H1 (cell line): Measurements from ENCODE around the gene FLNA. TPM values are rescaled to one million over a fixed set of nuclear protein-coding genes. Genes with fewer than 3 reads are reported as not detected.

Source experiments
- ASH2L ChIP-seq: fragments of 200-600, 300-600 bp; sonication (generic); IDR thresholded peaks from one replicate; pipeline ENCODE4 v1.7.1; 2017; ENCODE audit warnings: low read length
- BRCA1 ChIP-seq: IDR thresholded peaks from 2 replicates; pipeline ENCODE4 v1.6.1; 2012; ENCODE audit warnings: low read depth, low read length, improper control_type of control experiment
- CBX8 ChIP-seq: fragments of 300-800, 300-1000 bp; sonication (generic); IDR thresholded peaks from 2 replicates; pipeline ENCODE4 v1.7.1; 2016; ENCODE audit warnings: low read depth, low read length, borderline replicate concordance
- CEBPB ChIP-seq: IDR thresholded peaks from 2 replicates; pipeline ENCODE4 v1.6.1; 2012; ENCODE audit warnings: low read depth, low read length
- CHD1 ChIP-seq: IDR thresholded peaks from 2 replicates; pipeline ENCODE4 v1.6.1; 2012; ENCODE audit warnings: low read depth, low read length, improper control_type of control experiment
- CTBP2 ChIP-seq: IDR thresholded peaks from 2 replicates; pipeline ENCODE4 v1.7.0; 2011; ENCODE audit warnings: borderline replicate concordance, mild to moderate bottlenecking, moderate library complexity, mixed read lengths, low read length; ENCODE audit not compliant: insufficient read depth, insufficient read length
- EP300 ChIP-seq, 2 experiments: IDR thresholded peaks; 1 replicate in 1 of 2; 2 replicates in 1 of 2; pipeline ENCODE4 v1.6.1; 2011 to 2012; ENCODE audit warnings: low read depth in 2 of 2, low read length in 2 of 2, mild to moderate bottlenecking in 2 of 2, borderline replicate concordance in 1 of 2, inconsistent platforms in 1 of 2, moderate library complexity in 1 of 2
- GTF2F1 ChIP-seq: IDR thresholded peaks from 2 replicates; pipeline ENCODE4 v1.6.1; 2012; ENCODE audit warnings: low read depth, low read length, improper control_type of control experiment, borderline replicate concordance
- HDAC2 ChIP-seq, 2 experiments: fragments of 300-600 bp in 1 of 2; sonication (generic) in 1 of 2; IDR thresholded peaks; 2 replicates each; pipeline ENCODE4 v1.6.1; 2011 to 2012; ENCODE audit warnings: low read depth in 2 of 2, low read length in 2 of 2, mild to moderate bottlenecking in 2 of 2, moderate library complexity in 2 of 2, borderline replicate concordance in 1 of 2, inconsistent platforms in 1 of 2
- KDM1A ChIP-seq: fragments of 200-600, 300-600 bp; sonication (generic); IDR thresholded peaks from 2 replicates; pipeline ENCODE4 v1.7.1; 2016; ENCODE audit warnings: mild to moderate bottlenecking, low read length, borderline replicate concordance
- RBBP5 ChIP-seq: IDR thresholded peaks from 2 replicates; pipeline ENCODE4 v1.7.1; 2012; ENCODE audit warnings: low read depth, mild to moderate bottlenecking, inconsistent platforms, low read length, moderate library complexity, borderline replicate concordance
- RXRA ChIP-seq: IDR thresholded peaks from 2 replicates; pipeline ENCODE4 v1.6.1; 2011; ENCODE audit warnings: low read depth, mild to moderate bottlenecking, low read length, moderate library complexity; ENCODE audit not compliant: insufficient read depth
- SIN3A ChIP-seq, 2 experiments: IDR thresholded peaks in 1 of 2; conservative IDR thresholded peaks in 1 of 2; 2 replicates each; pipeline ENCODE4 v1.6.1; 2011 to 2012; ENCODE audit warnings: low read length in 2 of 2, improper control_type of control experiment in 1 of 2, low read depth in 1 of 2, mild to moderate bottlenecking in 1 of 2
- SIRT6 ChIP-seq: IDR thresholded peaks from one replicate; pipeline ENCODE4 v1.7.1; 2012; ENCODE audit warnings: low read length, inconsistent platforms
- SRF ChIP-seq: IDR thresholded peaks from 2 replicates; pipeline ENCODE4 v1.6.1; 2011; ENCODE audit warnings: mild to moderate bottlenecking, low read depth, low read length, moderate library complexity
- TAF1 ChIP-seq: IDR thresholded peaks from 2 replicates; pipeline ENCODE4 v1.6.1; 2011; ENCODE audit warnings: mild to moderate bottlenecking, low read depth, low read length
- TAF7 ChIP-seq: optimal IDR thresholded peaks from 2 replicates; pipeline ENCODE3; 2011; ENCODE audit warnings: low read depth, mild to moderate bottlenecking, inconsistent platforms, low read length, moderate library complexity, borderline replicate concordance
- YY1 ChIP-seq: IDR thresholded peaks from 2 replicates; pipeline ENCODE4 v1.6.1; 2011; ENCODE audit warnings: low read depth, mild to moderate bottlenecking, low read length
- polyA plus RNA-seq, 7 experiments: library from polyadenylated mRNA; depleted of rRNA in 3 of 7; stranded (reverse) in 5 of 7; unstranded in 2 of 7; fragments of >200 nt in 5 of 7; fragments of 200-250 nt in 2 of 7; gene quantifications; 1 replicate in 5 of 7; 2 replicates in 1 of 7; 4 replicates in 1 of 7; pipeline versions ENCODE4 v1.2.1 to v1.2.3, GENCODE V29; 2011 to 2013; ENCODE audit warnings: missing spikeins in 2 of 7, mixed read lengths in 2 of 7
- total RNA-seq: library from RNA; stranded (reverse); fragmentation: NEBNext Ultra II Directional; extraction: Animal tissue kit (Norgen Biotek cat#: 25700); gene quantifications from 2 replicates; pipeline ENCODE4 v1.2.1, GENCODE V29; 2021
- TF ChIP-seq, protein P1 (sequence below): IDR thresholded peaks from 2 replicates; pipeline ENCODE4 v1.6.1; 2011; ENCODE audit warnings: low read length, improper control_type of control experiment
- TF ChIP-seq, protein P2 (sequence below): IDR thresholded peaks from 2 replicates; pipeline ENCODE4 v1.6.1; 2012; ENCODE audit warnings: inconsistent platforms

Gene FLNA
- total and polyA plus RNA-seq, 2 of the 8 experiments (the other 6 are each of a cell fraction or from before 2014, with no cell fraction given), result 315 to 925 TPM

DNA sequence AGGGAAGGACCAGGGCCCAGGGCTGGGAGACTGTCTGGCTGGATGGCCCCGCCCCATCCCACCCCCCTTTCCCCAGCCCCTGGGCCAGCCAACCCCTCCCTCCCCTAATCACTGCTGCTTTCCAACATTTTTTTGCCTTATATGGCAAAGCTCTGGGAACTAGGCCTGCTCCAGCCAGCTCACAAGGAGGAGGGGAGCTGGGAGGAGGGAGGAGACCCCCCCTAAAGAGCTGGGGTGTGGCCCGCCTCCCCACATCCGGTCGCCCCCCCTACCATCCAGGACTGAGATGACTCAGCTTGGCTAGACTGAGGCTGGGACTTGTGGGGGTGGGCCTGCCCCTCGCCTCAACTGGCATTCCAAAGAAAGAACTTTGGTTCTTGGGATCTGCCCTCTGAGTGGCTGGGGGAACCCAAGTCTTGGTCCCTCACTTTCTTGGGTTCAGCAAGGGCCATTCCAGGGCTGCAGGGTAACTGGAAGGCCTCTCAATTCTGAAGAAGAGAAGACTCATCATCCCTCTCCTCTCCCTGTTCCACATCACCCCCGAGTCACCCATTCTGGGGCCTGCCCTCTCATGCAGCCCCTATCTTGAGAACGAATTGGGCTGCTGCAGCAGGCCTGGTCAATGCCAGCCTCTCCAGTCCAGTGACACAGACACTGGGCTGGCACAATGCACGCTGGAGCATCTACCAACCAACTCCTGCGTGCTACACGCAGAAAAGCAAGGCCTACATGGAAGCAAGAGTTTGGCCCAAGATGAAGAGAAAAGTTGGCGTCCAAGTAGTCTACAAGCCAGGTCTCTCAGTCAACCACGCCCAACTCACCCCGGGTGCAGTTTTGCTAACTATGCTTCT is 4.8 kb downstream of the FLNA start (continued):
- TF ChIP-seq GTF2F1, result no peak
- TF ChIP-seq SIN3A (conservative IDR thresholded peaks at IDR 0.05 in 1 of 2, IDR thresholded peaks at IDR 0.05 in 1 of 2; ENCODE audit: low read depth in 1 of 2, low read length in 2 of 2), result no peak; a peak in 1 of 4 replicates
- peak in 1 of 2 experiments; percentile 61; a peak in 1 of 3 replicates for TF ChIP-seq EP300 (IDR thresholded peaks at IDR 0.05; ENCODE audit: borderline replicate concordance in 1 of 2, low read depth in 2 of 2, low read length in 2 of 2)
- TF ChIP-seq YY1, result no peak
- TF ChIP-seq HDAC2 (IDR thresholded peaks at IDR 0.05; ENCODE audit: borderline replicate concordance in 1 of 2, low read depth in 2 of 2, low read length in 2 of 2), result no peak
- TF ChIP-seq TAF1, result peak; percentile 80
- TF ChIP-seq, protein P1, sequence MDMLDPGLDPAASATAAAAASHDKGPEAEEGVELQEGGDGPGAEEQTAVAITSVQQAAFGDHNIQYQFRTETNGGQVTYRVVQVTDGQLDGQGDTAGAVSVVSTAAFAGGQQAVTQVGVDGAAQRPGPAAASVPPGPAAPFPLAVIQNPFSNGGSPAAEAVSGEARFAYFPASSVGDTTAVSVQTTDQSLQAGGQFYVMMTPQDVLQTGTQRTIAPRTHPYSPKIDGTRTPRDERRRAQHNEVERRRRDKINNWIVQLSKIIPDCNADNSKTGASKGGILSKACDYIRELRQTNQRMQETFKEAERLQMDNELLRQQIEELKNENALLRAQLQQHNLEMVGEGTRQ, result no peak; the same call in 1 of the 2 replicates
- no peak for TF ChIP-seq RXRA
- TF ChIP-seq, protein P2, sequence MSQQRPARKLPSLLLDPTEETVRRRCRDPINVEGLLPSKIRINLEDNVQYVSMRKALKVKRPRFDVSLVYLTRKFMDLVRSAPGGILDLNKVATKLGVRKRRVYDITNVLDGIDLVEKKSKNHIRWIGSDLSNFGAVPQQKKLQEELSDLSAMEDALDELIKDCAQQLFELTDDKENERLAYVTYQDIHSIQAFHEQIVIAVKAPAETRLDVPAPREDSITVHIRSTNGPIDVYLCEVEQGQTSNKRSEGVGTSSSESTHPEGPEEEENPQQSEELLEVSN, result no peak
- TF ChIP-seq ASH2L, result no peak
- no peak for TF ChIP-seq CTBP2
- no peak for TF ChIP-seq CEBPB
- TF ChIP-seq CHD1, result no peak
- peak; percentile 86 for TF ChIP-seq TAF7
- peak; percentile 38 for TF ChIP-seq SIRT6
- peak; percentile 99 for TF ChIP-seq SRF
- no peak for TF ChIP-seq CBX8
- TF ChIP-seq KDM1A, result no peak
- no peak for TF ChIP-seq RBBP5
- no peak for TF ChIP-seq BRCA1
